ENCODE measurements around the gene ATAD1. TPM values are rescaled to one million over a fixed set of nuclear protein-coding genes. Genes with fewer than 3 reads are reported as not detected.

The ATAD1 gene, protein sequence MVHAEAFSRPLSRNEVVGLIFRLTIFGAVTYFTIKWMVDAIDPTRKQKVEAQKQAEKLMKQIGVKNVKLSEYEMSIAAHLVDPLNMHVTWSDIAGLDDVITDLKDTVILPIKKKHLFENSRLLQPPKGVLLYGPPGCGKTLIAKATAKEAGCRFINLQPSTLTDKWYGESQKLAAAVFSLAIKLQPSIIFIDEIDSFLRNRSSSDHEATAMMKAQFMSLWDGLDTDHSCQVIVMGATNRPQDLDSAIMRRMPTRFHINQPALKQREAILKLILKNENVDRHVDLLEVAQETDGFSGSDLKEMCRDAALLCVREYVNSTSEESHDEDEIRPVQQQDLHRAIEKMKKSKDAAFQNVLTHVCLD
- total RNA-seq, result 47.8 and 50.7 TPM in 2 replicates

DNA sequence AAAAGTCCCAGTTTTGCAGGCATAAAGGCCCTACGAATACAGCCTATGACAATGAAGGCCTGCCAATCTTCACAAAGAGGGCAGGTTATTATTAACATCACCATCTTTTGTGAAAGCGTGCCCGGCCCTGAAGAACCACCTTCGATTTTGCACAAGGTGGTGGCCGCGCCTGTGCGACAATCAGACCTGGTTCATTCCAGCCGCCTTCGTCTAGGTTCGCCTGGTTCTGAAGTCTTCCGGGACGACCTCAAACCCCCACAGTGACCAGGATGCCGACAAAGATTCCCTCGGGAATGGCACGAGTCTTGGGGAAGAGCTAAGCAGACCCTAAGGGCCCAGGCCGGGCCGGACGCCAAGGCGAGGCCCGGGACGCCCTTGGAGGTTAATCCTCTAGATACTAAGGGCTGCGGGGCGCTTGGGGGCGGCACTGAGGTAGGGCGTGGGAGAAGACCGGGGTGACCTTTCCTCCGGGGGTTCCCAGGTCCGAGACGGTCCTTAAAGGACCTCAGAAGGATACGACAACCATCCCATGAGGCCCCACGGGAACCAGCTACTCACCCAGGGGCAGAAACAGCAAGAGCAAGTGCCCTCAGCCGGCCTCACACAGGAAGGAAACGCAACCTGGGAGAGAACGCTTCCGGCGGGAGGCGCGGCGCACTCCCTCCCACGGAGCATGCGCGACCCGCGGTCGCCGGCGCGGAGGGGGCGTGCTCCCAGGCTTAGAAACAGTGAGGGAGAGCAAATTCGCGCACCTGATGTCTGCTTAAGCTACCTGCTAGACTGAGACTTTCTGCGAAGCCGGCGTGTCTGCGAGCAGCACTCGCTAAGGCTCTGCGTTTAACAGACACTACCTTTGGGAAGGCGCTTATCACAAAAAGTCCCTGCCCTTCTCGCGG is at the start of gene ATAD1:
ATAD1 (minus strand) TSS at position 618 of the 896 bp plus-strand sequence. CDS start 3,627 bp downstream, outside the sequence.

DNA sequence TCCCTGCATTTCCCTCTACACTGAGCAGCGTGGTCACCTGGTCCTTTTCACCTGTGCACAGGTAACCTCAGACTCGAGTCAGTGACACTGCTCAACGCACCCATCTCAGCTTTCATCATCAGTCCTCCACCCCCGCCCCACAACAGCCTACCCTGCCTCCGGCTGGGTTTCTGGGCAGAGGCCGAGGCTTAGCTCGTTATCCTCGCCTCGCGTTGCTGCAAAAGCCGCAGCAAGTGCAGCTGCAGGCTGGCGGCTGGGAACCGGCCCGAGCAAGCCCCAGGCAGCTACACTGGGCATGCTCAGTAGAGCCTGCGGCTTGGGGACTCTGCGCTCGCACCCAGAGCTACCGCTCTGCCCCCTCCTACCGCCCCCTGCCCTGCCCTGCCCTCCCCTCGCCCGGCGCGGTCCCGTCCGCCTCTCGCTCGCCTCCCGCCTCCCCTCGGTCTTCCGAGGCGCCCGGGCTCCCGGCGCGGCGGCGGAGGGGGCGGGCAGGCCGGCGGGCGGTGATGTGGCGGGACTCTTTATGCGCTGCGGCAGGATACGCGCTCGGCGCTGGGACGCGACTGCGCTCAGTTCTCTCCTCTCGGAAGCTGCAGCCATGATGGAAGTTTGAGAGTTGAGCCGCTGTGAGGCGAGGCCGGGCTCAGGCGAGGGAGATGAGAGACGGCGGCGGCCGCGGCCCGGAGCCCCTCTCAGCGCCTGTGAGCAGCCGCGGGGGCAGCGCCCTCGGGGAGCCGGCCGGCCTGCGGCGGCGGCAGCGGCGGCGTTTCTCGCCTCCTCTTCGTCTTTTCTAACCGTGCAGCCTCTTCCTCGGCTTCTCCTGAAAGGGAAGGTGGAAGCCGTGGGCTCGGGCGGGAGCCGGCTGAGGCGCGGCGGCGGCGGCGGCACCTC is 45.3 kb upstream of the ATAD1 start, which contains the start of the genes KLLN and PTEN:
KLLN (minus strand) TSS at position 481 of the 891 bp plus-strand sequence. CDS start 1,046 bp downstream, outside the sequence.
PTEN (plus strand) TSS at position 573 of the 891 bp plus-strand sequence. CDS start 845 bp downstream, outside the sequence.

Other genes with a start within 250 kb of the ATAD1 start
- 149 and 233 TPM in 2 replicates for gene PAPSS2, start 158.3 kb downstream of the ATAD1 start, total RNA-seq
- 0.42 and 0.59 TPM in 2 replicates for gene KLLN, start 45.3 kb upstream of the ATAD1 start, total RNA-seq
- 101 and 106 TPM in 2 replicates for gene PTEN, start 45.4 kb upstream of the ATAD1 start, total RNA-seq